ENCODE measurements around the gene PSEN1.

DNA sequence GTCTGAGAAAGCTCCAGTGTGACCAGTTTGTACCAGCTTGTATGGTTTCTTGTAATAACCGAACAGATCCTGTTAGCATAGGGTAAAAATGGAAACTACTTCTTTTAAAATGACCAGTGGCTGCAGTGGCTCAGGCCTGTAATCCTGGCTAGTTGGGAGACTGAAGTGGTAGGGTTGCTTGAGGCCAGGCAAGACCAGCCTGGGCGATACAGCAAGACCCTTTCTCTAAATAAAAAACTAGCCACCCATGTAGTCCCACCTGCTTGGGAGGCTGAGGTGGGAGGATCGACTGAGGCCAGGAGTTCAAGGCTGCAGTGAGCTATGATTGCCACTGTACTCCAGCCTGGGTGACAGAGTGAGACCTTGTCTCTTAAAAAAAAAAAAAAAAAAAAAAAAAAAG, 7.3 kb downstream of the PSEN1 start:
- TF ChIP-seq, protein P1, sequence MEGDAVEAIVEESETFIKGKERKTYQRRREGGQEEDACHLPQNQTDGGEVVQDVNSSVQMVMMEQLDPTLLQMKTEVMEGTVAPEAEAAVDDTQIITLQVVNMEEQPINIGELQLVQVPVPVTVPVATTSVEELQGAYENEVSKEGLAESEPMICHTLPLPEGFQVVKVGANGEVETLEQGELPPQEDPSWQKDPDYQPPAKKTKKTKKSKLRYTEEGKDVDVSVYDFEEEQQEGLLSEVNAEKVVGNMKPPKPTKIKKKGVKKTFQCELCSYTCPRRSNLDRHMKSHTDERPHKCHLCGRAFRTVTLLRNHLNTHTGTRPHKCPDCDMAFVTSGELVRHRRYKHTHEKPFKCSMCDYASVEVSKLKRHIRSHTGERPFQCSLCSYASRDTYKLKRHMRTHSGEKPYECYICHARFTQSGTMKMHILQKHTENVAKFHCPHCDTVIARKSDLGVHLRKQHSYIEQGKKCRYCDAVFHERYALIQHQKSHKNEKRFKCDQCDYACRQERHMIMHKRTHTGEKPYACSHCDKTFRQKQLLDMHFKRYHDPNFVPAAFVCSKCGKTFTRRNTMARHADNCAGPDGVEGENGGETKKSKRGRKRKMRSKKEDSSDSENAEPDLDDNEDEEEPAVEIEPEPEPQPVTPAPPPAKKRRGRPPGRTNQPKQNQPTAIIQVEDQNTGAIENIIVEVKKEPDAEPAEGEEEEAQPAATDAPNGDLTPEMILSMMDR (IDR thresholded peaks at IDR 0.05 in 8 of 11, conservative IDR thresholded peaks at IDR 0.05 in 3 of 11), result no peak
- no peak for TF ChIP-seq POLR2AphosphoS5 (IDR thresholded peaks at IDR 0.05)
